ENCODE measurements around the gene GNAL. TPM values are rescaled to one million over a fixed set of nuclear protein-coding genes. Genes with fewer than 3 reads are reported as not detected.

Gene GNAL
- total RNA-seq, 2 donors from 2014 or later = 2.1 to 33.0 TPM

GRCh38 chr18:11844436-11844835 is 155.4 kb downstream of the GNAL start:
- DNase-seq (no peak), ATAC-seq (no peak)
- no peak for TF ChIP-seq POLR2A (IDR thresholded peaks at IDR 0.05)
- TF ChIP-seq CTCF (IDR thresholded peaks at IDR 0.05) = no peak
- Histone ChIP-seq H3K27me3 (no peaks in the 10 kb centered on the region), H3K27ac (no peak overlapping the region), H3K36me3 (replicated peaks in 1 of 2; ENCODE audit: insufficient read depth in 1 of 2, low read depth in 2 of 2) (no peaks in the 10 kb centered on the region), H3K9me3 (no peaks in the 10 kb centered on the region), H3K4me1 (no peaks in the 10 kb centered on the region), H3K4me3 (no peak overlapping the region)
- intact Hi-C loops (cut with DNase I) = no loop called here
- 67 to 77% methylated on average over 6 of the region's 6 CpGs for WGBS, 2 donors

GRCh38 chr18:11845654-11846053 is 156.6 kb downstream of the GNAL start:
- no peak for ATAC-seq
- TF ChIP-seq POLR2A (IDR thresholded peaks at IDR 0.05) (no peak), CTCF (IDR thresholded peaks at IDR 0.05) (no peak)
- intact Hi-C loops (cut with DNase I) = no loop called here

GRCh38 chr18:11847811-11848210 is 158.7 kb downstream of the GNAL start:
- DNase-seq (no peak), ATAC-seq (no peak)
- intact Hi-C loops (cut with DNase I) = no loop called here
- Histone ChIP-seq H3K4me3 (no peak overlapping the region), H3K27me3 (no peaks in the 10 kb centered on the region), H3K36me3 (replicated peaks in 1 of 2; ENCODE audit: insufficient read depth in 1 of 2, low read depth in 2 of 2) (no peaks in the 10 kb centered on the region), H3K9me3 (no peaks in the 10 kb centered on the region), H3K4me1 (peaks cover 6% of the 10 kb centered on the region), H3K27ac (no peak overlapping the region)
- no peak for TF ChIP-seq POLR2A (IDR thresholded peaks at IDR 0.05)
- TF ChIP-seq CTCF (IDR thresholded peaks at IDR 0.05) = no peak
- WGBS, 2 donors = 54 to 67% methylated on average over 4 of the region's 4 CpGs

More at GRCh38 chr18:11845654-11846053, 156.6 kb downstream of the GNAL start:
- Histone ChIP-seq H3K9me3 (no peaks in the 10 kb centered on the region), H3K4me1 (peaks cover 5% of the 10 kb centered on the region), H3K27me3 (no peaks in the 10 kb centered on the region), H3K36me3 (replicated peaks in 1 of 2; ENCODE audit: insufficient read depth in 1 of 2, low read depth in 2 of 2) (no peaks in the 10 kb centered on the region), H3K27ac (no peak overlapping the region), H3K4me3 (no peak overlapping the region)
- DNase-seq = no peak
- 75 to 78% methylated on average over 4 of the region's 4 CpGs for WGBS, 2 donors

GRCh38 chr18:11849279-11849678 is 160.2 kb downstream of the GNAL start:
- Histone ChIP-seq H3K36me3 (replicated peaks in 1 of 2; ENCODE audit: insufficient read depth in 1 of 2, low read depth in 2 of 2) (no peaks in the 10 kb centered on the region), H3K27ac (peak overlapping the region in 3 of 4 donors; percentile 72 to 93 (median 92)), H3K4me3 (no peak overlapping the region), H3K27me3 (no peaks in the 10 kb centered on the region), H3K9me3 (no peaks in the 10 kb centered on the region), H3K4me1 (peaks cover 18% of the 10 kb centered on the region)
- intact Hi-C loops (cut with DNase I) = no loop called here
- ATAC-seq (no peak), DNase-seq (no peak)
- TF ChIP-seq CTCF (IDR thresholded peaks at IDR 0.05) (no peak), POLR2A (IDR thresholded peaks at IDR 0.05) (no peak)
- WGBS, 2 donors = 85% methylated on average over 7 of the region's 7 CpGs

GRCh38 chr18:11849841-11850634 is 161.0 kb downstream of the GNAL start:
- intact Hi-C loops (cut with DNase I) = no loop called here
- peak; percentile 62 to 77 (median 67) for DNase-seq
- peak in 2 of 3 donors; percentile 60 for TF ChIP-seq POLR2A (IDR thresholded peaks at IDR 0.05)
- TF ChIP-seq CTCF (IDR thresholded peaks at IDR 0.05) = peak in 1 of 7 experiments; percentile 9
- Histone ChIP-seq H3K4me1 (peaks cover 18% of the 10 kb centered on the region), H3K9me3 (no peaks in the 10 kb centered on the region), H3K27me3 (no peaks in the 10 kb centered on the region), H3K4me3 (peak overlapping the region in 1 of 2 donors; percentile 87), H3K27ac (peak overlapping the region; percentile 72 to 93 (median 82)), H3K36me3 (replicated peaks in 1 of 2; ENCODE audit: insufficient read depth in 1 of 2, low read depth in 2 of 2) (no peaks in the 10 kb centered on the region)
- peak; percentile 52 for ATAC-seq
- 3 to 6% methylated on average over 10 to 17 of the region's 17 CpGs for WGBS, 2 donors

All from body of pancreas (tissue), 4 donors.